GM12891 (cell line): Measurements from ENCODE around the gene SYPL2.

ENCODE experiments used
- DNase-seq: peaks from one replicate; pipeline ENCODE4 v3.0.0; 2011; ENCODE audit warnings: low spot score; ENCODE audit not compliant: insufficient read length
- FAIRE-seq: peaks from 2 replicates; lab custom pipeline; 2011; peaks lifted over from hg19 to GRCh38; lab: Jason Lieb, UNC
- PAX5 ChIP-seq: IDR thresholded peaks from 2 replicates; pipeline ENCODE4 v1.6.1; 2011; ENCODE audit warnings: low read length, moderate library complexity, mild to moderate bottlenecking; ENCODE audit not compliant: insufficient read depth, severe bottlenecking
- POLR2A ChIP-seq: IDR thresholded peaks from 2 replicates; pipeline ENCODE4 v1.6.1; 2011; ENCODE audit warnings: low read depth, low read length, control low read depth
- POLR2AphosphoS5 ChIP-seq: IDR thresholded peaks from 2 replicates; pipeline ENCODE4 v1.6.1; 2011; ENCODE audit warnings: low read depth, low read length, control low read depth
- POU2F2 ChIP-seq: IDR thresholded peaks from 2 replicates; pipeline ENCODE4 v1.6.1; 2011; ENCODE audit warnings: low read depth, mild to moderate bottlenecking, control low read depth, low read length, moderate library complexity
- SPI1 ChIP-seq: IDR thresholded peaks from 2 replicates; pipeline ENCODE4 v1.6.1; 2011; ENCODE audit warnings: low read depth, low read length, control low read depth
- TAF1 ChIP-seq: IDR thresholded peaks from 2 replicates; pipeline ENCODE4 v1.6.1; 2011; ENCODE audit warnings: low read depth, low read length, control low read depth

SYPL2 gene

GRCh38 chr1:109529881-109530456, 63.6 kb downstream of the SYPL2 start:
- DNase-seq (no peak), FAIRE-seq (no peak)
- no peak for TF ChIP-seq POLR2AphosphoS5
- no peak for TF ChIP-seq POU2F2
- TF ChIP-seq TAF1, result no peak
- TF ChIP-seq SPI1, result no peak
- no peak for TF ChIP-seq POLR2A
- TF ChIP-seq PAX5, result no peak

GRCh38 chr1:109530457-109531087, 64.2 kb downstream of the SYPL2 start:
- no peak for FAIRE-seq
- no peak for DNase-seq
- TF ChIP-seq PAX5 (no peak), TAF1 (no peak), POLR2AphosphoS5 (no peak), POU2F2 (no peak), SPI1 (no peak), POLR2A (no peak)

- TF ChIP-seq SPI1 (no peak), POU2F2 (no peak), PAX5 (no peak), TAF1 (no peak), POLR2A (no peak), POLR2AphosphoS5 (no peak)
- FAIRE-seq, result no peak
- DNase-seq, result no peak
Measured at GRCh38 chr1:109531380-109531779, 65.0 kb downstream of the SYPL2 start.
